SK-N-SH treated with all-trans-retinoic acid at 6 μM for 48 hours (cell line): ENCODE data around the gene TFIP11.

Experiments used
- ATAC-seq: fragments of 200-7000 bp; cut with Tn5 transposase; 3 replicates; pipeline ENCODE4 v1.9.1; 2020; ENCODE audit warnings: mild to moderate bottlenecking, moderate library complexity
- ARNTL ChIP-seq: fragments of 450-650 bp; formaldehyde crosslinking; IDR thresholded peaks from 2 replicates; pipeline ENCODE4 v1.5.0; 2020; ENCODE audit warnings: low read depth, mild to moderate bottlenecking, moderate library complexity, borderline replicate concordance
- BACH2 ChIP-seq: fragments of 250-450 bp; sonication (Bioruptor Pico); IDR thresholded peaks from 2 replicates; pipeline ENCODE4 v1.9.0; 2021; ENCODE audit warnings: mild to moderate bottlenecking, borderline replicate concordance
- CSDC2 ChIP-seq: fragments of 250-450 bp; sonication (Bioruptor Pico); IDR thresholded peaks from 2 replicates; pipeline ENCODE4 v1.5.0; 2020; ENCODE audit warnings: mild to moderate bottlenecking, moderate library complexity
- GLIS3 ChIP-seq: fragments of 250-450 bp; sonication (Bioruptor Pico); IDR thresholded peaks from 2 replicates; pipeline ENCODE4 v1.5.0; 2020; ENCODE audit warnings: mild to moderate bottlenecking, moderate library complexity
- OSR1 ChIP-seq: fragments of 250-450 bp; sonication (Bioruptor Pico); IDR thresholded peaks from 2 replicates; pipeline ENCODE4 v1.8.0; 2022; ENCODE audit warnings: moderate library complexity, mild to moderate bottlenecking, inconsistent platforms
- PPARA ChIP-seq: fragments of 250-450 bp; sonication (Bioruptor Pico); IDR thresholded peaks from 2 replicates; pipeline ENCODE4 v1.5.0; 2020; ENCODE audit warnings: mild to moderate bottlenecking, borderline replicate concordance
- RARB ChIP-seq: fragments of 250-450 bp; sonication (Bioruptor Pico); IDR thresholded peaks from 2 replicates; pipeline ENCODE4 v1.8.0; 2021; ENCODE audit warnings: mild to moderate bottlenecking, moderate library complexity
- SNAI2 ChIP-seq: fragments of 250-450 bp; sonication (Bioruptor Pico); IDR thresholded peaks from 2 replicates; pipeline ENCODE4 v1.5.0; 2020; ENCODE audit warnings: mild to moderate bottlenecking, moderate library complexity
- TCF4 ChIP-seq: fragments of 250-450 bp; sonication (Bioruptor Pico); IDR thresholded peaks from 2 replicates; pipeline ENCODE4 v1.8.0; 2021; ENCODE audit warnings: mild to moderate bottlenecking, moderate library complexity, borderline replicate concordance
- TOX ChIP-seq: fragments of 250-450 bp; sonication (Bioruptor Pico); IDR thresholded peaks from 2 replicates; pipeline ENCODE4 v1.8.0; 2021; ENCODE audit warnings: mild to moderate bottlenecking, moderate library complexity, borderline replicate concordance
- ZC3H10 ChIP-seq: fragments of 250-450 bp; sonication (Bioruptor Pico); IDR thresholded peaks from 2 replicates; pipeline ENCODE4 v1.5.1; 2021; ENCODE audit warnings: mild to moderate bottlenecking, moderate library complexity
- ZFP30 ChIP-seq: fragments of 450-650 bp; formaldehyde crosslinking; IDR thresholded peaks from 2 replicates; pipeline ENCODE4 v1.5.0; 2022; ENCODE audit warnings: mild to moderate bottlenecking, moderate library complexity
- ZNF565 ChIP-seq: fragments of 450-650 bp; formaldehyde crosslinking; conservative IDR thresholded peaks from 2 replicates; pipeline ENCODE4 v1.5.0; 2020; ENCODE audit warnings: low read depth, mild to moderate bottlenecking, moderate library complexity
- ZNF70 ChIP-seq: fragments of 450-650 bp; formaldehyde crosslinking; IDR thresholded peaks from 2 replicates; pipeline ENCODE4 v1.5.0; 2020; ENCODE audit warnings: mild to moderate bottlenecking, moderate library complexity
- ZNF8 ChIP-seq: fragments of 450-650 bp; formaldehyde crosslinking; IDR thresholded peaks from 2 replicates; pipeline ENCODE4 v1.5.0; 2020; ENCODE audit warnings: mild to moderate bottlenecking, moderate library complexity
- TF ChIP-seq, protein P1 (sequence below): fragments of 250-450 bp; sonication (Bioruptor Pico); IDR thresholded peaks from 2 replicates; pipeline ENCODE4 v1.5.1; 2020; ENCODE audit warnings: low read depth, mild to moderate bottlenecking, moderate library complexity
- TF ChIP-seq, protein P2 (sequence below): fragments of 250-450 bp; sonication (Bioruptor Pico); IDR thresholded peaks from 2 replicates; pipeline ENCODE4 v1.8.0; 2021; ENCODE audit warnings: low read depth, mild to moderate bottlenecking, moderate library complexity, borderline replicate concordance
- TF ChIP-seq, protein P3 (sequence below): fragments of 250-450 bp; sonication (Bioruptor Pico); IDR thresholded peaks from 2 replicates; pipeline ENCODE4 v1.5.1; 2021; ENCODE audit warnings: mild to moderate bottlenecking, moderate library complexity
- TF ChIP-seq, protein P4 (sequence below): fragments of 250-450 bp; sonication (Bioruptor Pico); IDR thresholded peaks from 2 replicates; pipeline ENCODE4 v1.5.0; 2020; ENCODE audit warnings: mild to moderate bottlenecking, moderate library complexity

TFIP11 gene

DNA sequence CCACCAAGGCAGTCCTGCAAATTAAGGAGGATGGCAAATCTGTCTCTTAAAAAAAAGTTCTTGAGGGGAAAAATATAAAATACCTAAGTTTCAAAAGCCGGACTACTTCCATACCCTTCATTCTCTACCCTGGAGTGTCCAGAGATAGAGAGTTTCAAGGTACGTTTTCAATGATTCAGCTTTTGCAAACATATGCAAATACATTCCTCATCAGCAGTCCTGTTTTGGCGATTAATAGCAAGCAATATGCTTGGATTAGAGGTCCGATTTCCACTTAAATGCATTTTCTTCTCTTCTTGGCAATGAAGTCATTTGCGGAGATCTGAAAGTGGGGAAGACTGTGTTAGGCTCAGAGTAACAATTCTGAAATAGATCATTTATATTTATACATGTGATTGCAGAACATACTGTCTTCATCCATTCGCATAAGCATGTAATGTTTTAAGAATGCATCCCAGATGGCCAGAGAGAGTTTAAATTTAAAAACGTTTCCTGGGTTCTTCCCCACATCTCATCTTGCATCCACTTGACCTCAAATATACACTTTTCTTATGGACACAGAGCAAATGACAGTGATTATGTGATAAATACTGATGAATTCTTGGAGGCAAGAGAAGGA lies 13.8 kb upstream of the TFIP11 start:
- TF ChIP-seq SNAI2: no peak
- TF ChIP-seq, protein P1, sequence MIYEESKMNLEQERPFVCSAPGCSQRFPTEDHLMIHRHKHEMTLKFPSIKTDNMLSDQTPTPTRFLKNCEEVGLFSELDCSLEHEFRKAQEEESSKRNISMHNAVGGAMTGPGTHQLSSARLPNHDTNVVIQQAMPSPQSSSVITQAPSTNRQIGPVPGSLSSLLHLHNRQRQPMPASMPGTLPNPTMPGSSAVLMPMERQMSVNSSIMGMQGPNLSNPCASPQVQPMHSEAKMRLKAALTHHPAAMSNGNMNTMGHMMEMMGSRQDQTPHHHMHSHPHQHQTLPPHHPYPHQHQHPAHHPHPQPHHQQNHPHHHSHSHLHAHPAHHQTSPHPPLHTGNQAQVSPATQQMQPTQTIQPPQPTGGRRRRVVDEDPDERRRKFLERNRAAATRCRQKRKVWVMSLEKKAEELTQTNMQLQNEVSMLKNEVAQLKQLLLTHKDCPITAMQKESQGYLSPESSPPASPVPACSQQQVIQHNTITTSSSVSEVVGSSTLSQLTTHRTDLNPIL (CRISPR knock-in tag): no peak
- no peak for TF ChIP-seq GLIS3 (CRISPR knock-in tag)
- TF ChIP-seq, protein P2, sequence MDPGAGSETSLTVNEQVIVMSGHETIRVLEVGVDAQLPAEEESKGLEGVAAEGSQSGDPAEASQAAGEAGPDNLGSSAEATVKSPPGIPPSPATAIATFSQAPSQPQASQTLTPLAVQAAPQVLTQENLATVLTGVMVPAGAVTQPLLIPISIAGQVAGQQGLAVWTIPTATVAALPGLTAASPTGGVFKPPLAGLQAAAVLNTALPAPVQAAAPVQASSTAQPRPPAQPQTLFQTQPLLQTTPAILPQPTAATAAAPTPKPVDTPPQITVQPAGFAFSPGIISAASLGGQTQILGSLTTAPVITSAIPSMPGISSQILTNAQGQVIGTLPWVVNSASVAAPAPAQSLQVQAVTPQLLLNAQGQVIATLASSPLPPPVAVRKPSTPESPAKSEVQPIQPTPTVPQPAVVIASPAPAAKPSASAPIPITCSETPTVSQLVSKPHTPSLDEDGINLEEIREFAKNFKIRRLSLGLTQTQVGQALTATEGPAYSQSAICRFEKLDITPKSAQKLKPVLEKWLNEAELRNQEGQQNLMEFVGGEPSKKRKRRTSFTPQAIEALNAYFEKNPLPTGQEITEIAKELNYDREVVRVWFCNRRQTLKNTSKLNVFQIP (CRISPR knock-in tag): no peak
- TF ChIP-seq ZNF565: no peak
- TF ChIP-seq ZC3H10 (CRISPR knock-in tag): no peak
- no peak for TF ChIP-seq BACH2
- no peak for TF ChIP-seq TOX
- TF ChIP-seq ZNF8 (CRISPR knock-in tag): no peak
- TF ChIP-seq OSR1 (CRISPR knock-in tag): no peak
- no peak for TF ChIP-seq ZFP30 (CRISPR knock-in tag)
- TF ChIP-seq, protein P3, sequence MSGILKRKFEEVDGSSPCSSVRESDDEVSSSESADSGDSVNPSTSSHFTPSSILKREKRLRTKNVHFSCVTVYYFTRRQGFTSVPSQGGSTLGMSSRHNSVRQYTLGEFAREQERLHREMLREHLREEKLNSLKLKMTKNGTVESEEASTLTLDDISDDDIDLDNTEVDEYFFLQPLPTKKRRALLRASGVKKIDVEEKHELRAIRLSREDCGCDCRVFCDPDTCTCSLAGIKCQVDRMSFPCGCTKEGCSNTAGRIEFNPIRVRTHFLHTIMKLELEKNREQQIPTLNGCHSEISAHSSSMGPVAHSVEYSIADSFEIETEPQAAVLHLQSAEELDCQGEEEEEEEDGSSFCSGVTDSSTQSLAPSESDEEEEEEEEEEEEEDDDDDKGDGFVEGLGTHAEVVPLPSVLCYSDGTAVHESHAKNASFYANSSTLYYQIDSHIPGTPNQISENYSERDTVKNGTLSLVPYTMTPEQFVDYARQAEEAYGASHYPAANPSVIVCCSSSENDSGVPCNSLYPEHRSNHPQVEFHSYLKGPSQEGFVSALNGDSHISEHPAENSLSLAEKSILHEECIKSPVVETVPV (CRISPR knock-in tag): no peak
- no peak for TF ChIP-seq PPARA (CRISPR knock-in tag)
- TF ChIP-seq, protein P4, sequence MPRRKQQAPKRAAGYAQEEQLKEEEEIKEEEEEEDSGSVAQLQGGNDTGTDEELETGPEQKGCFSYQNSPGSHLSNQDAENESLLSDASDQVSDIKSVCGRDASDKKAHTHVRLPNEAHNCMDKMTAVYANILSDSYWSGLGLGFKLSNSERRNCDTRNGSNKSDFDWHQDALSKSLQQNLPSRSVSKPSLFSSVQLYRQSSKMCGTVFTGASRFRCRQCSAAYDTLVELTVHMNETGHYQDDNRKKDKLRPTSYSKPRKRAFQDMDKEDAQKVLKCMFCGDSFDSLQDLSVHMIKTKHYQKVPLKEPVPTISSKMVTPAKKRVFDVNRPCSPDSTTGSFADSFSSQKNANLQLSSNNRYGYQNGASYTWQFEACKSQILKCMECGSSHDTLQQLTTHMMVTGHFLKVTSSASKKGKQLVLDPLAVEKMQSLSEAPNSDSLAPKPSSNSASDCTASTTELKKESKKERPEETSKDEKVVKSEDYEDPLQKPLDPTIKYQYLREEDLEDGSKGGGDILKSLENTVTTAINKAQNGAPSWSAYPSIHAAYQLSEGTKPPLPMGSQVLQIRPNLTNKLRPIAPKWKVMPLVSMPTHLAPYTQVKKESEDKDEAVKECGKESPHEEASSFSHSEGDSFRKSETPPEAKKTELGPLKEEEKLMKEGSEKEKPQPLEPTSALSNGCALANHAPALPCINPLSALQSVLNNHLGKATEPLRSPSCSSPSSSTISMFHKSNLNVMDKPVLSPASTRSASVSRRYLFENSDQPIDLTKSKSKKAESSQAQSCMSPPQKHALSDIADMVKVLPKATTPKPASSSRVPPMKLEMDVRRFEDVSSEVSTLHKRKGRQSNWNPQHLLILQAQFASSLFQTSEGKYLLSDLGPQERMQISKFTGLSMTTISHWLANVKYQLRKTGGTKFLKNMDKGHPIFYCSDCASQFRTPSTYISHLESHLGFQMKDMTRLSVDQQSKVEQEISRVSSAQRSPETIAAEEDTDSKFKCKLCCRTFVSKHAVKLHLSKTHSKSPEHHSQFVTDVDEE (CRISPR knock-in tag): no peak
- TF ChIP-seq TCF4 (CRISPR knock-in tag): no peak
- TF ChIP-seq ZNF70 (CRISPR knock-in tag): no peak
- no peak for ATAC-seq

DNA sequence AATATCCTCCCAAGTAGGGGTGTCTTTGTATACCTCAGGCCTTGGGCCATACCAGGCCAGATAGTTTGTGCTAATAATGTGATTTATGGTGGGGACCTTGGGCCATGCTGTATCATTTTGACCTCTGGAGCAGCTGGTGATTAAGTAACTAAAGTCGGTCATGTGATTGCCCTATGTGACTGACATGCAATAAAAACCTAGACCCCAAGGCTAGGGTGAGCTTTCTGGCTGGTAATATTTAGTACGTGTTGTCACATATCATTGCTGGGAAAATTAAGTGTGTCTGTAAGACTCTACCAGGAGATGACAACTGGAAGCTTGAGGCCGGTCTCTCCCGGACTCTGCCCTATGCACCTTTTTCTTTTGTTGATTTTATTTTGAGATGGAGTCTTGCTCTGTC lies 12.6 kb upstream of the TFIP11 start:
- no peak for ATAC-seq

More for the DNA sequence above, 12.6 kb upstream of the TFIP11 start:
- no peak for TF ChIP-seq TOX
- no peak for TF ChIP-seq TCF4 (CRISPR knock-in tag)
- TF ChIP-seq ZNF8 (CRISPR knock-in tag): no peak
- TF ChIP-seq, protein P2 (CRISPR knock-in tag): no peak
- no peak for TF ChIP-seq ARNTL (CRISPR knock-in tag)
- no peak for TF ChIP-seq OSR1 (CRISPR knock-in tag)
- no peak for TF ChIP-seq RARB (CRISPR knock-in tag)
- TF ChIP-seq, protein P3 (CRISPR knock-in tag): no peak
- TF ChIP-seq BACH2: no peak
- no peak for TF ChIP-seq ZNF70 (CRISPR knock-in tag)
- TF ChIP-seq CSDC2 (CRISPR knock-in tag): no peak
- TF ChIP-seq GLIS3 (CRISPR knock-in tag): no peak
- no peak for TF ChIP-seq ZFP30 (CRISPR knock-in tag)
- TF ChIP-seq, protein P4 (CRISPR knock-in tag): no peak
- TF ChIP-seq ZC3H10 (CRISPR knock-in tag): no peak
- no peak for TF ChIP-seq SNAI2
- TF ChIP-seq, protein P1 (CRISPR knock-in tag): no peak
